GM18505 (cell line): ENCODE measurements around the gene ACBD5.
"Not testable (repeated sequence)": the region's sequence is repeated elsewhere in the genome, so short reads cannot be mapped to it uniquely, and the experiment has no call there.

Experiments used
- ATAC-seq: cut with Tn5 transposase; IDR thresholded peaks from one replicate; pipeline ENCODE4 v1.9.1; 2021; ENCODE audit not compliant: unreplicated experiment
- POLR2A ChIP-seq: IDR thresholded peaks from 4 replicates; pipeline ENCODE4 v1.6.1; 2011; ENCODE audit warnings: borderline replicate concordance; ENCODE audit not compliant: insufficient read depth, insufficient read length; ENCODE audit errors: extremely low read depth

The ACBD5 gene

DNA sequence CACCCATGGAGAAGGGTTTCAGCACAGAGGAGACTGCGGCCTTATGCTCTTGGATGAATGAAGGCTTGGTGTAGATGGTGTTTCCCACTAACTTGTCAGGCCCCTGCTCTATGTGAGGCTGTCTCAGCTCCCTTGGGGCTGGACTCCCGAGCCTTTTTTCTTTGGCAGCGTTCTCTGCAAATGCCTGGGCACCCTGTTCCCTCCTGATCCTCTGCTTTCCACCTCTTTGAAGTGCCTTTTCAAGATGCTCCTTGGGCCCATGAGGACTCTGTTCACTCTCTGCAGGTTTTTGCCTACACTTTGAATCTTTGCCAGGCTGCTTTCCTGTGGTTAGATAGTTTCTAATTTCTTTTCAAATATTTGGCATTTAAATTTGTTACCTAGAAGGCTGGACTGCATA lies 6.8 kb upstream of the ACBD5 start:
- ATAC-seq: no peak
- no peak for TF ChIP-seq POLR2A

DNA sequence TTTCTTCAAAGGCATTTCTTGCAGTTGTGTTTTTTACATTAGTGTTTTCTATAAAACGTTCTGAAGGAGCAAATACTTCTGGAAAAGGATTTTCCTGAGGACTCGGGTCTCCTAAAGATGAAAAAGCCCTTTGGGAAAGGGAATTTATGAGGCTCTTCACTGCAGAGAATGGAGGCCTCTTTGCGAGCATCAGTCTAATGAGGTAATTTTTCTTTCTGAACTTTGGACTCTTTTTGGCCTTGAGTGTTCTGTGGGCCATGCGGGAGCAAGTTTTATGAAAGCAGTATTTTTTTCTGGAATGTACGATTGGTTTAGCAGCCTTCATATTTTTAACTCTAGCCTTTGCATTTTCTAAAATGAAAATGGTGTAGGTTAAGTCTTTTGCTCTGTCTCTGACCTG lies 6.4 kb upstream of the ACBD5 start:
- TF ChIP-seq POLR2A: no peak

DNA sequence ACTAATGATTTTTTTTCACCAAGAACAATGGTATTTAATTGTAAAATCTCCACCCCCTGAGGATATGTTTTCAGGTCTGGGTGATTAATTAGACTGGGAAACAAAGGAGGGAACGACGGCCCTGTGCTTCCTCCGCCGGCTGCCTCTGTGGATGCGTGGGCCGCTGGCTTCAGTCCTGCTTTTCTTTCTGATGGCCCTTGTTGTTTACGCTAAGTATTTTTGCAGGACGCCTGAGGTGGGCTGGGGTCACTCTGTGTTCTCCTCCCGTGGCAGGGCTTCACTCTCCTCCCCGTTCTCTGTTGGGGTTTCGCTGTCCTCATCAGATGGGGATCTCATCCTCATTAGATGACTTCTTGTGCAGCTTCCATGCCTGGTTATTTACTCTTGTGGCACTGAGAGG lies 5.2 kb upstream of the ACBD5 start:
- no peak for ATAC-seq
- no peak for TF ChIP-seq POLR2A

More for the DNA sequence above, 6.4 kb upstream of the ACBD5 start:
- ATAC-seq: no peak

DNA sequence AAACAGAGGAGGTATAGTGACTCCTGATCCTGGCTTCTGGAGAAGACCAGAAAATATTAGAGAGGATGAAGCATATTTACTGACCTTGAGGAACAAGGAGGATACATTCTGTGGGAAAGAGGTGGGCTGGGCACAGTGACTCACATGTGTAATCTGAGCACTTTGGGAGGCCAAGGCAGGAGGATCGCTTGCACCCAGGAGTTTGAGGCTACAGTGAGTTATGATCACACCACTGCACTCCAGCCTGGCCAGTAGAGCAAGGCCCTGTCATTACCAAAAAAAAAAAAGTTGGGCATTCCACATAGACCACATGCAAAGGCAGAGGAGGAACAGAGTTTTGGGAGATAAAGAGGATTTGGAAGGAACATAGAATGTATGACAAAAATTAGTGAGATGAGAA lies 4.4 kb upstream of the ACBD5 start:
- no peak for TF ChIP-seq POLR2A
- no peak for ATAC-seq

DNA sequence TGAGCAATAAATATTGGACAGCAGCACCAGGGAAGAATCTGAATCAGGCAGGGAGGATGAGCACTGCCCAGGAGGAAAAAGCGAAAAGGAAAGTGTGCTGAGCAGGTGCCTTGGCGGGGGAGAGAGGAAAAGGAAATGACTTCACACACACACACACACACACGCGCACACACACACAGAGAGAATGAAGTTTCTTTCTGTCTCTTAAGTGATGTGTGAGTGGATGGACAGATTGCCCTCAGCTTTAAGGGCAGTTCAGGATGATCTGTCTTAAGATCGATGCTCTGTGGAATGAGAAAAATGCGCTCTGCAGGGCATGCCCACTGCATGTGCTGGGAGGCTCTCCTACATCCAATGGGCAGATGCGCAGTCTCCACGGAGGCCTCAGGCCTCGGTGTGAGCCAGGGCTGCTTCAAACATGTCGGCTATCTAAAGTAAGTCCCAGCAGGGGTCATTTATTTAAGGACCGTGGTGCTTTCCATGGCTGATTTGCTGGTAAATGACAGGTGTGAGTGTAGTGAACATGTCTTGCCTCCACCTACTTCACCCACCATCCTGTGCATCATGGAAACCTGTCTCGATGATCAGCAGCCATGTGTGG lies 2.5 kb upstream of the ACBD5 start:
- peak; percentile 87 for TF ChIP-seq POLR2A
- ATAC-seq: no peak

DNA sequence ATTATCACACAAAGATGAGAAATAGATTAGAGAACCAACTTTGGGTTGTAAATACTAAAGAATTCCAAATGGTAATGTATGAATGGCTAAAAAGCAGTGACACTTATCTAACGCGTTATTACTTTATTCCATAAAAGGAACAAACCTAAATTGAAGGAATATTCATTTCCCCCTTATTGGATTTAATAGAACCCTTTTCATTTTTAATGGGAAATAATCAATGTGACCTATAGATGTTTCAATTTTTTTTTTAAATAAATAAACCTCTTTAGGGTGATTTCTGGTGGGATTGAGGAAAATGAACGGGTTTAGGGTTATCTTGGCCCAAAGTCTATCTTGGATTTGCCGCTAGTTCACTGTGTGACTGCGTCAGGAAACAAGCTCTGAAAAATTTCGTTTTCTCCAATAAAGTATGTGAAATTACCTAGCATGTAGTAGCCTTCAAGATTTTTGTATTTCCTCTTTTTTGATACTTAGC lies 1.9 kb upstream of the ACBD5 start:
- TF ChIP-seq POLR2A: no peak
- ATAC-seq: no peak

DNA sequence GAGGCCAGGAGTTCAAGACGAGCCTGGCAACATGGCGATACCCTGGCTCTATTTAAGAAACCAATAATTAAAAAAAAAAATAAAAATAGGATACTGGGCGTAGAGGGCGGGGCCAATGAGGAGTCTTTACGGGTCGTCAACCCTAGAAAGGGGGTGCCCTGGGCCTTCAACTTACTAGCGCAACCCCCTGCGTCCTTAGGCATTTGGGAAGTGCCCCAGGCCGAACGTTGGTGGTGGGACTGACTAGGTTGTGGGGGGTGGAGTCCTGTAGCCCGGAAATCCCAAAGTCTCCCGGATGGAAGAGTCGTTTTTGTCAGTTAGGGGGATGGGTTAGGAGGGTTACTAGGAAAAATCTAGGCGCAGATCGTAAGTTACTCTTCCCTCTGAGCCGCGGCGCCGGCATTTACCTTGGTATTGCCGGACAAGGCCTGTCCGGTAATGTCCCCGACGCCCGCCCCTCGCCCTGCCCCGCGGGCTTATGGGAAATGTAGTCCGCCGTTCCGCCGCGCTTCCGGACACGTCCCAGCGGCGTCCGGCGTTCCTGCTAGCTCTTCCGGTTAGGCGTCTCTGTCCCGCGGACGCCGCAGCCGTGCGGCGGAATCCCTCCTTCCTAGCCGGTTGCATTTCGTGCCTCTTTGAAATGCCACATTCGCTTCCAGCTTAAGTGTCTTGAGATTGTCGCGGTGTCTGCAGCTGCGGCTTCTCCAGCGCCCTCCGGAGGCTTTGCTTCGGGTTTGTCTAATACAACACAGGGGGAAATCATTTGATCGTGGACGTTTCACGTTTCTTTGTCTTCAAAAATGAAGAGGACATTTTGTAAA lies 1.3 kb upstream of the ACBD5 start:
- TF ChIP-seq POLR2A: peak; percentile 95
- ATAC-seq: peak; percentile 64

DNA sequence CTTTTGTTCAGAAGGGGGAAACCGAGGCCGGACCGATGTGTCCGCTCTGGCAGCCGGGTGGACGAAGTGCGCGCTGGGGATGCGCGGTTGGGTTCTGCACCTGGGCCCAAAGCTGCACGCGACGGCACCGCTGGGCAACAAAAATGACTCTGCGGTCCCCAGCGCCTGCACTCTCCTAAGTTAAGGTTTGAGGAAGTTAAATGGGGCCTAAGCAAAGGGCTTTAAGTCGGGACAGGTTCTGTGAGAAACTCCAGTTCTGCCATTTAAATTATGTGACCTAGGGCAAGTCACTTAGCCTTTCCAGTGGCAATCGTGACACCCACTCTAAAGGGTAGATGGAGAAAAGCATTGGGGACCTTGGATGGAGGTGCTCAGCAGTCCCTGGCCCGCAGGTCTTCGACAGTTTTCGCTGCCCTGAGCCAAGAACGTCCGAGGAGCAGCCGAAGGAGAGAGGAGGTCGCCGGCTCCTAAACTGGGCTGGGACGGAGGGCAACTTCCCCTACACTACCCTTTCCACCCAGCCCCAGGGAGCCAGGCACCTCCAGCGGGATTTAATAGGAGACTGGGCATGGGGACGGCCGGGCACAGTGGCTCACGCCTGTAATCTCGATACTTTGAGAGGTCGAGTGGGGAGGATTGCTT lies 534 bp upstream of the ACBD5 start:
- TF ChIP-seq POLR2A: peak; percentile 37
- peak; percentile 21 for ATAC-seq

DNA sequence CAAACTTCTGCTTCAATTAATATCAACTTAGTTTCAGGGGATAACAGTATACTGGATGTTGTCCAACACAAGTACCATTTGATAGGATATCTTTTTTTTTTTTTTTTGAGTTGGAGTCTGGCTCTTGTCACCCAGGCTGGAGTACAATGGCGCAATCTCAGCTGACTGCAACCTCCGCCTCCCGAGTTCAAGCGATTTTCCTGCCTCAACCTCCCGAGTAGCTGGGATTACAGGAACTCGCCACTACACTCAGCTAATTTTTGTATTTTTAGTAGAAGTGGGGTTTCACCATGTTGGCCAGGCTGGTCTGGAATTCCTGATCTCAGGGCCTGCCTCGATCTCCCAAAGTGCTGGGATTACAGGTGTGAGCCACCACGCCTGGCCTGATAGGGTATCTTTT lies 3.1 kb downstream of the ACBD5 start:
- not testable (repeated sequence) for ATAC-seq

DNA sequence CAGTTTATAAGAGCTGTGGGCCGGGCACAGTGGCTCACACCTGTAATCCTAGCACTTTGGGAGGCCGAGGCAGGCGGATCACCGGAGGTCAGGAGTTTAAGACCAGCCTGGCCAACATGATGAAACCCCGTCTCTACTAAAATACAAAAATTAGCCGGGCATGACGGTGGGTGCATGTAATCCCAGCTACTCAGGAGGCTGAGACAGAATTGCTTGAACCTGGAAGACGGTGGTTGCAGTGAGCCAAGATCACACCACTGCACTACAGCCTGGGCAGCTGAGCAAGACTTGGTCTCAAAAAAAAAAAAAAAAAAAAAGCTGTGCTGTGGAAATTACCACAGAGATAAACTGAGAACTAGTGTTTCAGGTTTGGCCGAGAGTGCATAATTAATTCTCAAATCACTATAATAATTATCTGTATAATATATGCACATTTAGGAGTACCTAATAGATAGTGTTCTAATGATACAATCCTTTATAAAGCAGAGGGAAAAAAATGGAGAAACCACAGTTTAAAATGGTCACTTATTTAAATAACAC lies 3.9 kb downstream of the ACBD5 start:
- not testable (repeated sequence) for ATAC-seq

DNA sequence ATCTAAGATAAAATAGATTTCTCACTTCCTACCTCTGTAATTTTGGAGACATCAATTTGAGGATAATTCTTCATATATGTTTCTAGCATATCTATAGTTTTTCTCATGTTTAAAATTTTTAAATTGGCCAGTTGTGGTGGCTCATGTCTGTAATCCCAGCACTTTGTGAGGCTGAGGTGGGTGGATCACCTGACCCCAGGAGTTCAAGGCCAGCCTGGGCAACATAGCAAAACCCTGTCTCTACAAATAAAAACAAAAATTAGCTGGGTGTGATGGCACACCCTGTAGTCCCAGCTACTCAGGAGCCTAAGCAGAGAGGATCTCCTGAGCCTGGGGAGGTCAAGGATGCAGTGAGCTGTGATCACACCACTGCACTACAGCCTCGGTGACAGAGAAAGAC lies 4.9 kb downstream of the ACBD5 start:
- no peak for TF ChIP-seq POLR2A
- ATAC-seq: no peak

DNA sequence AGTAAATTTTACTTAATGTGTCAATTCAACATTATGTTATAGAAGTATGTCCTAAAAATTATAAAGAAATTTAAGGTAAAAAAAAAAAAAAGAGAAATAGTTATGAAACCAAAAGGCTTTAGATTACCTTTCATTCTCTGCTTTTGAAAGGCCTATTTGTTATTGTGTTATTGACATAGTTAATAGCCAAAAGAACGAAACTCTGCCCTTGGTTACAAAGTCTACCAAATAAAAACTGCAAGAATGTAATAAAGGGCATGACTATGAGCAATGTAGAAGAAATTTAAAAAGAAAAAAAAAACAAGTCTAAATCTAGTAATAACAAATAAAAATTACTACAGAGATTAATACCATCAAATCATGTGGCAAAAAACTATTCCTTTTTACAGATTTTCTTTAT lies 10.6 kb downstream of the ACBD5 start:
- ATAC-seq: no peak
- no peak for TF ChIP-seq POLR2A

DNA sequence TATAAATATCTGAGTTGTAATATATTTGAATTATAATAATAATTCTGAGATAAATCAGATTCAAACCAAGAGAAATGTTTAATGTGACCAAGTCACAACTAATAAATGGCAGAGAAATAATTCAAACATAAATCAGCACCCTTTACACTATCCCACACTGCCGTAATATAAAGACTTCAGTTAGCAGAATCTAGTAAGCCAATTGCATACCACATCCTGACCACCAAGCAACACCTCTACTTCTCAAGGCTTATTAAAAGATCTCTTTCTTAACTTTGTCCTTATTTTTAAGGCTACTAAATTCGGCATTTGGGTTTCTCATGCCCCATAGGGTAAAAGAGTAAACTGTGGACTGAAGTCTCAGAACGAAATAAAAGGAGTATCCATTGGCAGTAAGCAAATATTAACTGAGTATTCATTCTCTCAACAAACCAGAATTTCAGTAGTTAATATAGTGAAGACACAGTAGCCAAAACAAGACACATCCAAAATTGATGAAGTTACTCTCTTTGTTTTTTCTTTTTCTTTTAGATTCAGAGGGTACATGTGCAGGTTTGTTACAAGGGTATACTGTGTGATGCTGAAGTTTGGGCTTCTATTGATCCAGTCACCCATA lies 14.8 kb downstream of the ACBD5 start:
- TF ChIP-seq POLR2A: no peak
- ATAC-seq: no peak
